GM23338 (cell line): Measurements from ENCODE around the gene DMBT1. TPM values are rescaled to one million over a fixed set of nuclear protein-coding genes. Genes with fewer than 3 reads are reported as not detected.

ENCODE experiments used
- ATAC-seq: fragments of 200-7000 bp; cut with Tn5 transposase; 3 replicates; pipeline ENCODE4 v1.9.1; 2020
- DNase-seq: peaks from one replicate; pipeline ENCODE4 v3.0.0-alpha.2; 2015; ENCODE audit warnings: low spot score
- H2AFZ ChIP-seq: fragments of 200-600 bp; sonication (generic); 2 replicates; pipeline ENCODE4 v1.8.0; 2016; ENCODE audit warnings: antibody characterized with exemption, mild to moderate bottlenecking, moderate library complexity
- H3F3A ChIP-seq: fragments of 200-600 bp; sonication (generic); replicated peaks from 2 replicates; pipeline ENCODE4 v1.8.0; 2017; ENCODE audit warnings: antibody characterized with exemption, mixed run types, low read depth
- H3K27ac ChIP-seq: fragments of 200-600 bp; sonication (generic); 2 replicates; pipeline ENCODE4 v1.6.1; 2016; ENCODE audit warnings: low read depth
- H3K27me3 ChIP-seq: fragments of 200-600 bp; sonication (generic); 2 replicates; pipeline ENCODE4 v1.8.0; 2016; ENCODE audit warnings: mild to moderate bottlenecking, mixed run types, moderate library complexity; ENCODE audit not compliant: insufficient read depth
- H3K36me3 ChIP-seq: fragments of 200-600 bp; sonication (generic); 2 replicates; pipeline ENCODE4 v1.8.0; 2016; ENCODE audit warnings: mild to moderate bottlenecking; ENCODE audit not compliant: insufficient read depth
- H3K4me1 ChIP-seq: fragments of 200-600 bp; sonication (generic); 2 replicates; pipeline ENCODE4 v1.8.0; 2016; ENCODE audit warnings: mild to moderate bottlenecking, moderate library complexity; ENCODE audit not compliant: insufficient read depth
- H3K4me2 ChIP-seq: fragments of 200-600 bp; sonication (generic); 2 replicates; pipeline ENCODE4 v1.7.1; 2017; ENCODE audit warnings: mixed run types
- H3K4me3 ChIP-seq: fragments of 200-600 bp; sonication (generic); 2 replicates; pipeline ENCODE4 v1.6.1; 2016; ENCODE audit warnings: mixed run types
- H3K79me2 ChIP-seq: fragments of 200-600 bp; sonication (generic); replicated peaks from 2 replicates; pipeline ENCODE4 v1.8.0; 2017; ENCODE audit warnings: mild to moderate bottlenecking; ENCODE audit not compliant: insufficient read depth
- H3K9me2 ChIP-seq: fragments of 200-600 bp; sonication (generic); 2 replicates; pipeline ENCODE4 v1.8.0; 2017; ENCODE audit not compliant: insufficient read depth
- H4K20me1 ChIP-seq: fragments of 200-600 bp; sonication (generic); replicated peaks from 2 replicates; pipeline ENCODE4 v1.8.0; 2017; ENCODE audit warnings: mild to moderate bottlenecking; ENCODE audit not compliant: insufficient read depth
- H3K27ac Mint-ChIP-seq: 2 replicates; pipeline ENCODE4 v1.8.0; 2020; ENCODE audit warnings: inconsistent platforms, mild to moderate bottlenecking, moderate library complexity, mixed read lengths
- H3K27me3 Mint-ChIP-seq: 3 replicates; pipeline ENCODE4 v1.8.0; 2022; ENCODE audit warnings: low read depth, mild to moderate bottlenecking, moderate library complexity, mixed read lengths, inconsistent platforms; ENCODE audit not compliant: insufficient read depth, poor library complexity
- H3K36me3 Mint-ChIP-seq: 3 replicates; pipeline ENCODE4 v1.8.0; 2021; ENCODE audit warnings: low read depth, mild to moderate bottlenecking, inconsistent platforms, moderate library complexity, mixed read lengths
- H3K4me1 Mint-ChIP-seq: 3 replicates; pipeline ENCODE4 v1.8.0; 2020; ENCODE audit warnings: mild to moderate bottlenecking, inconsistent platforms, mixed read lengths
- H3K4me3 Mint-ChIP-seq: 3 replicates; pipeline ENCODE4 v1.8.0; 2021; ENCODE audit warnings: moderate library complexity, mild to moderate bottlenecking, inconsistent platforms, mixed read lengths
- H3K9me3 Mint-ChIP-seq: 3 replicates; pipeline ENCODE4 v1.8.0; 2020; ENCODE audit warnings: moderate library complexity, mild to moderate bottlenecking, inconsistent platforms, mixed read lengths
- CREB1 ChIP-seq: fragments of 250-450 bp; sonication (Bioruptor Pico); IDR thresholded peaks from 2 replicates; pipeline ENCODE4 v1.5.0; 2020; ENCODE audit warnings: low read depth, mild to moderate bottlenecking, moderate library complexity
- CTCF ChIP-seq, 2 experiments: fragments of 200-600 bp in 1 of 2; sonication (generic) in 1 of 2; conservative IDR thresholded peaks; 2 replicates each; pipeline versions ENCODE4 v1.5.1 to v1.6.1; 2016 to 2017; ENCODE audit warnings: antibody characterized with exemption in 2 of 2, low read depth in 2 of 2, mild to moderate bottlenecking in 2 of 2, moderate library complexity in 1 of 2
- EZH2phosphoT487 ChIP-seq: fragments of 200-600 bp; sonication (generic); IDR thresholded peaks from one replicate; pipeline ENCODE4 v1.8.1; 2018; ENCODE audit warnings: antibody characterized with exemption; ENCODE audit not compliant: unreplicated experiment
- JUNB ChIP-seq: IDR thresholded peaks from one replicate; pipeline ENCODE4 v1.6.1; 2016; ENCODE audit warnings: antibody characterized with exemption; ENCODE audit not compliant: unreplicated experiment
- NANOG ChIP-seq: IDR thresholded peaks from 2 replicates; pipeline ENCODE4 v1.6.1; 2016; ENCODE audit warnings: antibody characterized with exemption, borderline replicate concordance
- POLR2AphosphoS5 ChIP-seq: IDR thresholded peaks from 2 replicates; pipeline ENCODE4 v1.6.1; 2016; ENCODE audit warnings: antibody characterized with exemption, low read depth
- REST ChIP-seq: IDR thresholded peaks from one replicate; pipeline ENCODE4 v1.6.1; 2018; ENCODE audit warnings: antibody characterized with exemption; ENCODE audit not compliant: unreplicated experiment
- ZNF114 ChIP-seq: fragments of 250-450 bp; sonication (Bioruptor Pico); IDR thresholded peaks from 2 replicates; pipeline ENCODE4 v1.5.0; 2020; ENCODE audit warnings: mild to moderate bottlenecking, moderate library complexity
- ZNF331 ChIP-seq: fragments of 250-450 bp; sonication (Bioruptor Pico); IDR thresholded peaks from 2 replicates; pipeline ENCODE4 v1.5.0; 2020; ENCODE audit warnings: low read depth, mild to moderate bottlenecking, moderate library complexity
- ZNF462 ChIP-seq: fragments of 250-450 bp; sonication (Bioruptor Pico); IDR thresholded peaks from 2 replicates; pipeline ENCODE4 v1.5.0; 2020; ENCODE audit warnings: mild to moderate bottlenecking, moderate library complexity
- polyA plus RNA-seq: library from polyadenylated mRNA; unstranded; fragments of >200 nt; fragmentation: Nextera tagmentation; extraction: Ambion mirVana; gene quantifications from 2 replicates; pipeline ENCODE4 v1.2.1, GENCODE V29; 2016
- total RNA-seq: library from RNA; depleted of rRNA; stranded (reverse); fragments of >200 nt; shearing (Covaris generic); gene quantifications from 2 replicates; pipeline ENCODE4 v1.2.3, GENCODE V29; 2014

Gene DMBT1
- total and polyA plus RNA-seq, 2 experiments from 2014 or later, result 0.03 to 0.05 TPM

GRCh38 chr10:122588381-122588780, 27.8 kb downstream of the DMBT1 start (continued):
- TF ChIP-seq ZNF114, result no peak
- TF ChIP-seq REST, result no peak
- no peak for TF ChIP-seq EZH2phosphoT487
- no peak for TF ChIP-seq NANOG
- TF ChIP-seq CTCF (conservative IDR thresholded peaks at IDR 0.05; ENCODE audit: low read depth in 2 of 2), result no peak

- Histone ChIP-seq H3K36me3 (no peaks in the 10 kb centered on the region), H3K4me1 (no peaks in the 10 kb centered on the region), H3K27ac (no peak overlapping the region), H2AFZ (no peak overlapping the region), H4K20me1 (no peaks in the 10 kb centered on the region), H3F3A (no peaks in the 10 kb centered on the region), H3K79me2 (no peaks in the 10 kb centered on the region), H3K9me2 (no peaks in the 10 kb centered on the region), H3K27me3 (no peaks in the 10 kb centered on the region), H3K4me3 (no peak overlapping the region), H3K4me2 (no peak overlapping the region)
- no peaks in the 10 kb centered on the region for H3K36me3 Mint-ChIP-seq
- peaks cover 5% of the 10 kb centered on the region for H3K27me3 Mint-ChIP-seq
- no peak overlapping the region for H3K27ac Mint-ChIP-seq
- peaks cover 13% of the 10 kb centered on the region; the same call in 2 of the 3 replicates for H3K9me3 Mint-ChIP-seq
- no peaks in the 10 kb centered on the region for H3K4me1 Mint-ChIP-seq
- no peak for TF ChIP-seq ZNF462 (CRISPR knock-in tag)
- no peak for TF ChIP-seq POLR2AphosphoS5
- TF ChIP-seq CREB1 (CRISPR knock-in tag), result no peak
- TF ChIP-seq ZNF331 (CRISPR knock-in tag), result no peak
- TF ChIP-seq NANOG, result no peak
- no peak for TF ChIP-seq EZH2phosphoT487
- TF ChIP-seq ZNF114, result no peak
- no peak for TF ChIP-seq REST
- TF ChIP-seq JUNB, result no peak
- DNase-seq (no peak), ATAC-seq (no peak)
- H3K4me3 Mint-ChIP-seq, result no peak overlapping the region
Measured at GRCh38 chr10:122590153-122590552, 29.6 kb downstream of the DMBT1 start.
